Naive thymus-derived CD4-positive, alpha-beta T cell (primary cell): ENCODE results near the gene MS4A8. TPM values are rescaled to one million over a fixed set of nuclear protein-coding genes. Genes with fewer than 3 reads are reported as not detected.
"Not testable (repeated sequence)": the region's sequence is repeated elsewhere in the genome, so short reads cannot be mapped to it uniquely, and the experiment has no call there.

Experiments
- ATAC-seq: fragments of 150-1000 bp; cut with Tn5 transposase; 2 replicates; pipeline ENCODE4 v1.10.0; 2021; ENCODE audit warnings: mild to moderate bottlenecking, moderate library complexity
- CTCF ChIA-PET: fragments of 350-600 bp; sonication (Branson Sonifier 250); formaldehyde crosslinking; loops from one replicate; lab custom pipeline; 2021; ENCODE audit warnings: antibody characterized with exemption; lab: Charles Lee
- POLR2A ChIA-PET: fragments of 350-600 bp; sonication (Branson Sonifier 250); formaldehyde crosslinking; loops from one replicate; lab custom pipeline; 2021; ENCODE audit warnings: antibody characterized with exemption, inconsistent platforms; lab: Charles Lee
- DNase-seq, 9 donors: peaks; one replicate each; pipeline versions ENCODE4 v3.0.0 to v3.0.0-alpha.2; 2020 to 2022; ENCODE audit warnings: mixed read lengths in 1 of 9
- H3K27ac ChIP-seq: one replicate; pipeline ENCODE4 v1.7.0; 2013; ENCODE audit warnings: mild to moderate bottlenecking, low read depth, low read length, moderate library complexity
- H3K27me3 ChIP-seq, 2 donors: one replicate each; pipeline ENCODE4 v1.7.0; 2013; ENCODE audit warnings: low read length in 2 of 2, mild to moderate bottlenecking in 2 of 2, moderate library complexity in 2 of 2; ENCODE audit not compliant: control insufficient read depth in 2 of 2, insufficient read depth in 2 of 2
- H3K36me3 ChIP-seq, 3 experiments: 1 replicate in 2 of 3; 2 replicates in 1 of 3; pipeline ENCODE4 v1.7.0; 2013; ENCODE audit warnings: low read length in 3 of 3, mild to moderate bottlenecking in 3 of 3, moderate library complexity in 1 of 3; ENCODE audit not compliant: insufficient read depth in 3 of 3, control insufficient read depth in 2 of 3
- H3K4me1 ChIP-seq, 2 donors: one replicate each; pipeline ENCODE4 v1.7.0; 2013; ENCODE audit warnings: low read length in 2 of 2, mild to moderate bottlenecking in 2 of 2, moderate library complexity in 1 of 2; ENCODE audit not compliant: control insufficient read depth in 2 of 2, insufficient read depth in 2 of 2
- H3K4me3 ChIP-seq: 2 replicates; pipeline ENCODE4 v1.7.0; 2013; ENCODE audit warnings: mild to moderate bottlenecking, low read length
- H3K9me3 ChIP-seq, 3 experiments: 1 replicate in 2 of 3; 2 replicates in 1 of 3; pipeline ENCODE4 v1.7.0; 2013; ENCODE audit warnings: low read length in 3 of 3; ENCODE audit not compliant: control insufficient read depth in 2 of 3
- H3K27ac Mint-ChIP-seq, 9 donors: one replicate each; pipeline ENCODE4 v1.8.0; 2020 to 2022; ENCODE audit warnings: mixed read lengths in 9 of 9, mild to moderate bottlenecking in 8 of 9, moderate library complexity in 5 of 9, inconsistent platforms in 2 of 9
- H3K27me3 Mint-ChIP-seq, 5 donors: one replicate each; pipeline ENCODE4 v1.8.0; 2021 to 2022; ENCODE audit warnings: mixed read lengths in 5 of 5, mild to moderate bottlenecking in 1 of 5
- H3K36me3 Mint-ChIP-seq, 5 donors: one replicate each; pipeline ENCODE4 v1.8.0; 2020 to 2022; ENCODE audit warnings: mixed read lengths in 5 of 5, mild to moderate bottlenecking in 3 of 5, inconsistent platforms in 1 of 5
- H3K4me1 Mint-ChIP-seq, 7 donors: one replicate each; pipeline ENCODE4 v1.8.0; 2020 to 2022; ENCODE audit warnings: mixed read lengths in 7 of 7, mild to moderate bottlenecking in 3 of 7, inconsistent platforms in 1 of 7
- H3K4me3 Mint-ChIP-seq, 10 donors: one replicate each; pipeline ENCODE4 v1.8.0; 2020 to 2022; ENCODE audit warnings: mild to moderate bottlenecking in 10 of 10, mixed read lengths in 10 of 10, moderate library complexity in 6 of 10, inconsistent platforms in 2 of 10
- H3K9me3 Mint-ChIP-seq, 11 donors: one replicate each; pipeline ENCODE4 v1.8.0; 2020 to 2022; ENCODE audit warnings: mixed read lengths in 11 of 11, mild to moderate bottlenecking in 4 of 11, inconsistent platforms in 1 of 11, moderate library complexity in 1 of 11
- intact Hi-C, 2 donors: fragments of 100-400 bp; cut with micrococcal nuclease; formaldehyde crosslinking; loops; one replicate each; pipeline ENCODE4 v1.15.1; 2023
- polyA plus RNA-seq, 2 donors: library from polyadenylated mRNA; unstranded; fragments of 300-500 nt; fragmentation: Illumina TruSeq; gene quantifications; one replicate each; pipeline ENCODE4 v1.2.3, GENCODE V29; 2021
- total RNA-seq, 6 experiments: library from RNA in 5 of 6; stranded (reverse) in 5 of 6; gene quantifications; 1 replicate in 5 of 6; 2 replicates in 1 of 6; pipeline ENCODE4 v1.2.3 and lab custom pipeline; 2021 to 2026

MS4A8 gene
- total and polyA plus RNA-seq, 7 experiments from 2014 or later, result not detected

GRCh38 chr11:60703374-60703773 lies 4.0 kb downstream of the MS4A8 start:
- Mint-ChIP-seq H3K27me3 (peaks cover 4 to 19% (median 14%) of the 10 kb centered on the region in 5 donors), H3K9me3 (no peaks in the 10 kb centered on the region), H3K4me3 (no peak overlapping the region), H3K36me3 (no peaks in the 10 kb centered on the region), H3K4me1 (no peaks in the 10 kb centered on the region), H3K27ac (no peak overlapping the region)
- CTCF ChIA-PET, result no interaction called here
- intact Hi-C loops, result no loop called here
- no peak for ATAC-seq
- POLR2A ChIA-PET, result no interaction called here
- H3K4me3 ChIP-seq, result no peak overlapping the region
- no peaks in the 10 kb centered on the region for H3K36me3 ChIP-seq
- no peaks in the 10 kb centered on the region for H3K4me1 ChIP-seq
- no peaks in the 10 kb centered on the region for H3K27me3 ChIP-seq
- no peak overlapping the region for H3K27ac ChIP-seq
- DNase-seq, result no peak
- no peaks in the 10 kb centered on the region for H3K9me3 ChIP-seq

- Histone ChIP-seq H3K4me1 (no peaks in the 10 kb centered on the region), H3K36me3 (no peaks in the 10 kb centered on the region), H3K27me3 (no peaks in the 10 kb centered on the region), H3K27ac (no peak overlapping the region), H3K4me3 (no peak overlapping the region), H3K9me3 (no peaks in the 10 kb centered on the region)
- peaks cover 4 to 20% (median 14%) of the 10 kb centered on the region in 5 donors for H3K27me3 Mint-ChIP-seq
- CTCF ChIA-PET, result no interaction called here
- H3K4me3 Mint-ChIP-seq, result no peak overlapping the region
- intact Hi-C loops, result no loop called here
- POLR2A ChIA-PET, result no interaction called here
- no peak overlapping the region for H3K27ac Mint-ChIP-seq
- ATAC-seq (no peak), DNase-seq (no peak)
- no peaks in the 10 kb centered on the region for H3K4me1 Mint-ChIP-seq
- no peaks in the 10 kb centered on the region for H3K9me3 Mint-ChIP-seq
- H3K36me3 Mint-ChIP-seq, result no peaks in the 10 kb centered on the region
Measured at GRCh38 chr11:60705895-60706294, 6.5 kb downstream of the MS4A8 start.

GRCh38 chr11:60706931-60707330 lies 7.5 kb downstream of the MS4A8 start:
- DNase-seq (no peak), ATAC-seq (no peak)
- H3K27ac ChIP-seq, result no peak overlapping the region
- H3K27ac Mint-ChIP-seq, result no peak overlapping the region
- H3K4me1 ChIP-seq, result no peaks in the 10 kb centered on the region
- intact Hi-C loops, result no loop called here
- no peak overlapping the region for H3K4me3 Mint-ChIP-seq
- no peak overlapping the region for H3K4me3 ChIP-seq
- no peaks in the 10 kb centered on the region for H3K9me3 ChIP-seq
- no peaks in the 10 kb centered on the region for H3K27me3 ChIP-seq
- no peaks in the 10 kb centered on the region for H3K9me3 Mint-ChIP-seq
- peaks cover 4 to 19% (median 14%) of the 10 kb centered on the region in 5 donors for H3K27me3 Mint-ChIP-seq
- H3K36me3 Mint-ChIP-seq, result no peaks in the 10 kb centered on the region
- no peaks in the 10 kb centered on the region for H3K36me3 ChIP-seq
- CTCF ChIA-PET, result no interaction called here
- no peaks in the 10 kb centered on the region for H3K4me1 Mint-ChIP-seq
- POLR2A ChIA-PET, result no interaction called here

GRCh38 chr11:60710482-60710881 lies 11.1 kb downstream of the MS4A8 start:
- Mint-ChIP-seq H3K27me3 (peaks cover 7 to 32% (median 26%) of the 10 kb centered on the region in 5 donors), H3K4me1 (no peaks in the 10 kb centered on the region), H3K27ac (no peak overlapping the region), H3K4me3 (no peak overlapping the region), H3K36me3 (no peaks in the 10 kb centered on the region), H3K9me3 (no peaks in the 10 kb centered on the region)
- DNase-seq, result no peak
- ChIA-PET CTCF (no interaction called here), POLR2A (no interaction called here)
- ATAC-seq, result no peak
- Histone ChIP-seq H3K9me3 (no peaks in the 10 kb centered on the region), H3K27ac (no peak overlapping the region), H3K36me3 (no peaks in the 10 kb centered on the region), H3K27me3 (no peaks in the 10 kb centered on the region), H3K4me3 (no peak overlapping the region), H3K4me1 (no peaks in the 10 kb centered on the region)
- intact Hi-C loops, result no loop called here

- Mint-ChIP-seq H3K9me3 (no peaks in the 10 kb centered on the region), H3K27ac (no peak overlapping the region), H3K36me3 (no peaks in the 10 kb centered on the region), H3K4me1 (no peaks in the 10 kb centered on the region), H3K27me3 (peaks cover 7 to 36% (median 25%) of the 10 kb centered on the region in 5 donors), H3K4me3 (no peak overlapping the region)
- DNase-seq (no peak), ATAC-seq (no peak)
- intact Hi-C loops, result no loop called here
- Histone ChIP-seq H3K36me3 (no peaks in the 10 kb centered on the region), H3K27me3 (no peaks in the 10 kb centered on the region), H3K4me3 (no peak overlapping the region), H3K9me3 (no peaks in the 10 kb centered on the region), H3K4me1 (no peaks in the 10 kb centered on the region), H3K27ac (no peak overlapping the region)
- ChIA-PET POLR2A (no interaction called here), CTCF (no interaction called here)
Measured at GRCh38 chr11:60711276-60711675, 11.9 kb downstream of the MS4A8 start.

GRCh38 chr11:60713423-60713822 lies 14.0 kb downstream of the MS4A8 start:
- ATAC-seq, intact Hi-C loops, H3K27ac Mint-ChIP-seq, H3K9me3 Mint-ChIP-seq, CTCF ChIA-PET, H3K27me3 ChIP-seq, H3K4me1 Mint-ChIP-seq, H3K4me3 ChIP-seq, H3K4me3 Mint-ChIP-seq, H3K36me3 Mint-ChIP-seq, H3K4me1 ChIP-seq, POLR2A ChIA-PET, DNase-seq, H3K36me3 ChIP-seq, H3K27ac ChIP-seq, H3K9me3 ChIP-seq: not testable (repeated sequence)
- H3K27me3 Mint-ChIP-seq, result peaks cover 0 to 36% (median 29%) of the 10 kb centered on the region in 5 donors

- intact Hi-C loops, result no loop called here
- no peaks in the 10 kb centered on the region for H3K4me1 ChIP-seq
- no peaks in the 10 kb centered on the region for H3K9me3 ChIP-seq
- peak; percentile 70 for ATAC-seq
- no peaks in the 10 kb centered on the region for H3K27me3 ChIP-seq
- Mint-ChIP-seq H3K4me1 (no peaks in the 10 kb centered on the region), H3K27ac (no peak overlapping the region), H3K36me3 (peaks cover 0 to 4% (median 0%) of the 10 kb centered on the region in 5 donors), H3K27me3 (peaks cover 4 to 57% (median 33%) of the 10 kb centered on the region in 5 donors), H3K4me3 (no peak overlapping the region), H3K9me3 (peaks cover 0 to 9% (median 0%) of the 10 kb centered on the region in 11 donors)
- DNase-seq, result no peak
- no peak overlapping the region for H3K4me3 ChIP-seq
- H3K27ac ChIP-seq, result no peak overlapping the region
- H3K36me3 ChIP-seq, result no peaks in the 10 kb centered on the region
- ChIA-PET CTCF (no interaction called here), POLR2A (no interaction called here)
Measured at GRCh38 chr11:60717956-60718355, 18.5 kb downstream of the MS4A8 start.
